GM12874 (cell line): ENCODE results near the gene CHSY1.

ENCODE experiments used
- TF ChIP-seq, protein P1 (sequence below): IDR thresholded peaks from 2 replicates; pipeline ENCODE4 v1.5.1; 2011; ENCODE audit warnings: low read depth, mild to moderate bottlenecking, control low read depth, low read length, moderate library complexity; ENCODE audit not compliant: insufficient read depth

CHSY1 gene

DNA sequence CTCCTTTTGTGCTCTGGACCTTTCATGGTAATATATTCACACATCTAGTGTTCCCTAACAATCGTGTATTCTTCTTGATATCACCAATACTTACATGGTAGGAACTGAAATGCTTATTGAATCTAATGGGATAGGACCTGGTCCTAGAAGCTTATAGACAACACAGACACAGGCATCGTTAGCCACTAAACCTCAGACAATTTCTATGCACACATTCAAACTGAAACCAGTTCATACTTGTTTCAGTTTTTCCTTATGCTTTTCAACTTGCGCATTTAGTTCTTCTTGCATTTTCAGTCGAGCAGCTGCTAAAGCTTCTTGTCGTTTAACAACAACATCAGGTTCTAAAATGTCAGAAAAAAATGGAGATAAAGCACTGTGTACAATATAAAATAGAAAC is 23.2 kb upstream of the CHSY1 start:
- TF ChIP-seq, protein P1, sequence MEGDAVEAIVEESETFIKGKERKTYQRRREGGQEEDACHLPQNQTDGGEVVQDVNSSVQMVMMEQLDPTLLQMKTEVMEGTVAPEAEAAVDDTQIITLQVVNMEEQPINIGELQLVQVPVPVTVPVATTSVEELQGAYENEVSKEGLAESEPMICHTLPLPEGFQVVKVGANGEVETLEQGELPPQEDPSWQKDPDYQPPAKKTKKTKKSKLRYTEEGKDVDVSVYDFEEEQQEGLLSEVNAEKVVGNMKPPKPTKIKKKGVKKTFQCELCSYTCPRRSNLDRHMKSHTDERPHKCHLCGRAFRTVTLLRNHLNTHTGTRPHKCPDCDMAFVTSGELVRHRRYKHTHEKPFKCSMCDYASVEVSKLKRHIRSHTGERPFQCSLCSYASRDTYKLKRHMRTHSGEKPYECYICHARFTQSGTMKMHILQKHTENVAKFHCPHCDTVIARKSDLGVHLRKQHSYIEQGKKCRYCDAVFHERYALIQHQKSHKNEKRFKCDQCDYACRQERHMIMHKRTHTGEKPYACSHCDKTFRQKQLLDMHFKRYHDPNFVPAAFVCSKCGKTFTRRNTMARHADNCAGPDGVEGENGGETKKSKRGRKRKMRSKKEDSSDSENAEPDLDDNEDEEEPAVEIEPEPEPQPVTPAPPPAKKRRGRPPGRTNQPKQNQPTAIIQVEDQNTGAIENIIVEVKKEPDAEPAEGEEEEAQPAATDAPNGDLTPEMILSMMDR, result no peak

DNA sequence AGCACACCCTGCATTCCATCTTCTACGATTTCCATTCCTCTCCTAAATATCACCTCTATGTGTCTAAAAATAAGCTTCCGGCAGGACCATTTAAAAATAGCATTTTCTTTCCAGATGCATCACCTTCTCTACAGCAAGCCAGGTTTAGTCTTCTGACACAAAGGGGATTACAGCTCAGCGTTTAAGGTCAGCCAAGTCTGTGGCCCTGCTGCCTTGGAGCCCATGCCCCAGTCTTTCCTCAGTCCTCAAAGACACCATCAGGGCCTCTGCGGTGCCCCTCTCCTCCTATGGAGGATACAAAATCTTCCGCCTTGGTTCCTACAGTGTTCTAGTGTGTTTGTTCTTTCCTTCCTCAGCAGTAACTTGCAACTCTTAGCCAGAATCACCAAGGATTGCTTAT is 21.7 kb upstream of the CHSY1 start:
- TF ChIP-seq, protein P1, result no peak

DNA sequence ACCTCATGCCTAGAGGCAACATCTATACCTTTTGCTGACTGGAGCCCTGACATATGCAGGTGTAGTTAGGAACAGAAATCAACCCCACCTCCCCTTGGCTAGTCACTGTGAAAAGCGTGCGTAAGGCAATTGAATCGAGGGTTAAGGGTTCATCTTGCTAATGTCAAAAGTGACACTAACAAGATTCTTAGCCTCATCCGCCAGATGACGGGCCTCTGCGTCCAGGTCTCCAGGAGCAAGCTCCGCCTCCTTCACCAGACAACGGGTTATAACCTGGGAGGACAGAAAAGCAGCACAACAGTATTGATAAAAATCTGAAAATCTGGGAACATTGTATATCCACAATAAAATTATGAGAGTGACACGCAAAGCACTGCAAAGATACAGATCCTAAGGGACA is 20.7 kb upstream of the CHSY1 start:
- TF ChIP-seq, protein P1, result no peak

DNA sequence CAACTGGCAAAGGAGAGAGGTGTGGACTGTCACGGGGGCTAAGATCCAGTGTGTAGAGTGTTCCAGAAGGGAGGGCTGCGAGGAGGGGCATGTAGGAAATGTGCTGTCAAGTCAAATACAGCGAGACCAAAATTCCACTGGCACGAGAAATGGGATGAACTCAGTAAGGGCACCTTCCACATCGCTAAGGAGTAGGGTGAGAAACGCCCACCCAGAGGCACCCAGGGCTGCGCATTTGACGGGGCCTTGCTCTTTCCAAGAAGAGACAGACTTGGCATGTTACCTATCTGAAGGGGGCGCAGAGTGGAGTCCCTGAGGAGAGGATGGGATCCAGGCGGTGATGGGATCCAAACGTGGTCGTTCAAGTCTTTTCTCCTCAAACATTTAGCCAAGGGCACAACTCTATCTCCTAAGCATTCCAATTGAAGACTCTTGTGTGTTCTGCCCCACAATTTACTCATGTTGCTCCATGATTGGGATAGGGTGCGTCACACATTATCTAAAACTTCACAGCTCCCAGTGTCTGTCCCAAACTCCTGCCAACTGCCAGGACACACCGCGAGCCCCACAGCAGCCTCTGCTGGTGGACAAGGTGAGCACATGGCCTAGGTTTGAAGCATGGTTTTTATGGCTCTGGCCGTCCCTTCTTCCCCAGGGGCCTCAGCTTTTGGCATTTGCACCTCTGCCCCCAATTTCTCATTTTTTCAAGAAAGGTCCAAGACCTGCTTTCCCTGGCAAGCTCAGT is 17.8 kb upstream of the CHSY1 start:
- TF ChIP-seq, protein P1, result peak; percentile 52

DNA sequence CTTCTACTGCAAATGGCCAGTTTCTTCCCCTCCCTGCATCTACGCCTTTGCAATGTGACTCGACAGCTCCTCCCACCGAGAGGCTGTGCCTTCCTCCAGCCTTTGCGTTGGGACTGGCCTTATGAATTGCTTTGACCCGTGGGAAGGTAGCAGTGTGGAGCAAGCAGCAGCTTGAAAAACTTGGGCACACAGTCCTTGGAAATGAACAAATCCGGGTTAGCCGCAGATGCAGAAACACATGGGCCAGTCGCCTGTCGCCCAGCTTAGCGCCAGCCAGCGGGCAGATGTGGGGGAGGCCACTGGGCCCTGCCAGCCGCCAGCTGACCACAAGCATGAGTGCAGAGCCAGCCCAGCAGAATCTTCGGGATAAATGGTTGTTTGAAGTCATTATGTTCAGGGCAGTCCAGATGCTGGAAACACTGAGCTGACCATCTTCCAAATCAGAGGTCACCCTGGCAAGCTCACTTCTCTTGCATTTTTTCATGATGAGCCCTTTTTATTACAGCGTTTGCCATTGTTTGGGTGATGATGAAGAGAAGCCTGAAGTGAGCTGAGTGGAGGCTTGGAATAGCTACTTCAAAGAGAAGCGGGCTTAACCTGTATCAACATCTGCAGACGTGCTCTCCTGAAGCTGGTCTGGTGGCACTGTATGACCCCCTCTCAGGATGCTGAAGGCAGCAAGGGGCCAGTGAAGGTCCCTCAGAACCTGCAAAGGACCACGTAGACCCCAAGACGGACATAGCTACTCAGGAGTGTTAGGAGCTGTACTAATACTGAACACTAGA is 15.7 kb upstream of the CHSY1 start:
- TF ChIP-seq, protein P1, result no peak

DNA sequence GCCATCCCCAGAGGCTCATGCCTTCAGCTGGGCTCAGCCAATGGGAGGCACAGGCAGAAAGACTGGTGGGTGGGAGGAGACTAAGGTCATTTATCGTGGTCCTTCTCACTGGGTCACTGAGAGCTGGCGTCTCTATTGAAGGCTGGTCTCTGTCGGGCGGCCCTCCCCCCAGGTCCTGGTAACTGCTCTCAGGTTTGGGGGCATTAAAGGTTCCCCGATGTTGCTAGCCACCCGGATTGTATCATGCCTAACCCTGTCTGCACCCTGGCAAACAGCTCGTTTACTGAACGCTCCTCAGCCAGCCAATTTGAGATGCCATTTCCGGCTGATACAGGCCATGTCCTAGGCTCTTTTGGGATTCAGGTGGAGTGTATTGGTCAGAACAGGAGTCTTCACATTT is 14.9 kb upstream of the CHSY1 start:
- TF ChIP-seq, protein P1, result no peak

DNA sequence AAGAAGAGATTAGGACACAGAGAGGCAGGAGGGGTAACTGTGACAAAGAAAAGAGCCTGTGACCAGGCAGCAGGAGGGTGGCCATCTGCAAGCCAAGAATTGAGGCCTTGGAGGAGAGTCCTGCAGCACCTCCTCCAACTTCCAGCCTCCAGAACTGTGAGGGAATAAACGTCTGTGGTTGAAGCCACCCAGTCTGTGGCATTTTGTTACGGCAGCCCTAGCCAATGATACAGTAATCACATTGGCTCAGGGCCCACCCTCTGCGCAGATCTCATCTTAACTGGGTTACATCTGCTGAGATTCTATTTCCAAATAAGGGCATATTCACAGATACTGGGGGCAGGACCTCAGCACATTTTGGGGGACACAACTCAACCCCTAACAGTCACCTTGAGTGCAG is 14.2 kb upstream of the CHSY1 start:
- TF ChIP-seq, protein P1, result no peak
